GM19240 (cell line): ENCODE data around the gene TTLL11.
"Not testable (repeated sequence)": the region's sequence is repeated elsewhere in the genome, so short reads cannot be mapped to it uniquely, and the experiment has no call there.

ENCODE experiments used
- DNase-seq: peaks from one replicate; pipeline ENCODE4 v3.0.0; 2011; ENCODE audit warnings: low spot score; ENCODE audit not compliant: insufficient read length

TTLL11 gene

DNA sequence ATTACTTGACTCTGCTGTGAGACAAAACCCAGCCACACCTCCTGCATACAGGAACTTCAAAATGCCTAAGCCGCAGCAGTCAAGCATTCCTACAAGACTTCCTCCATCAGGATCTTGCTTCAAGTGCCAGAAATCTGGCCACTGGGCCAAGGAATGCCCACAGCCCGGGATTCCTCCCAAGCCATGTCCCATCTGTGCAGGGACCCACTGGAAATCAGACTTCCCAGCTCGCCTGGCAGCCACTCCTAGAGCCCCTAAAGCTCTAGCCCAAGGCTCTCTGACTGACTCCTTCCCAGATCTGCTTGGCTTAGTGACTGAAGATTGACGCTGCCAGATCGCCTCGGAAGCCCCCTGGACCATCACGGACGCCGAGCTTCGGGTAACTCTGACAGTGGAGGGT, 300.6 kb downstream of the TTLL11 start:
- DNase-seq = not testable (repeated sequence)

DNA sequence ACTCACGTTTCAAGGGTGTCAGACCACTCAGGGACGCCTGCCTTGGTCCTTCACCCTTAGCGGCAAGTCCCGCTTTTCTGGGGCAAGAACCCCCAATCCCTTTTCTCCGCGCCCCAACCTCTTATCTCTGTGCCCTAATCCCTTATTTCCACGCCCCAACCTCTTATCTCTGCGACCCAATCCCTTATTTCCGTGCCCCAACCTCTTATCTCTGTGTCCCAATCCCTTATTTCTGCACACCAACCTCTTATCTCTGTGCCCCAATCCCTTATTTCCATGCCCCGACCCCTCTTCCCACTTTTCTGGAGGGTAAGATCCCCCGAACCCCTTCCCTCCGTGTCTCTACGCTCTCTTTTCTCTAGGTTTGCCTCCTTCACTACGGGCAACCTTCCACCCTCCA, 302.3 kb downstream of the TTLL11 start:
- DNase-seq = no peak

DNA sequence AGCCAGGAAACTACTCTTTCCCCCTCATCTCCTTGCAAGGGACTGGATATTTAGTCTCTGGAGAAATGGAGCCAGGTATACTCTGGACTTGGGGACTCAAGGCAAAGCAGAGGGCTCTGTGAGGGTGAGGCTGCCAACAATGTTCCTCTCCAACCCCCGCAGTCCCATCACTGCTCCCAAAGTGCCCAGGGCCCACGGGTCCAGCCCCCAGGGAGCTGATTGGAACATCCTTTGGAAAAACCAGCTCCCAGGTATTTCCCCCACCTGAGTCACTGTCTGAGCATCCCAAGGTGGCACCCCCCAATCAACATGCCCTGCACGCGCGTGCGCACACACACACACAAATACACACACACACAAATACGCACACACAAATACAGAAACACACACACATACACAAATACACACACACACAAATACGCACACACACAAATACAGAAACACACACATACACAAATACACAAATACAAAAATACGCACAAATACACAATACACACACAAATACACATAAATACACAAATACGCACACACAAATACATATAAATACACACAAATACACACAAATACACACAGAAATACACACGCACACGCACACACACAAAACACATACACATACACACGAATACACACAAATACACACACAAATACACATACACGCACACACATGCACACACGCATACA, 304.3 kb downstream of the TTLL11 start:
- DNase-seq = no peak

DNA sequence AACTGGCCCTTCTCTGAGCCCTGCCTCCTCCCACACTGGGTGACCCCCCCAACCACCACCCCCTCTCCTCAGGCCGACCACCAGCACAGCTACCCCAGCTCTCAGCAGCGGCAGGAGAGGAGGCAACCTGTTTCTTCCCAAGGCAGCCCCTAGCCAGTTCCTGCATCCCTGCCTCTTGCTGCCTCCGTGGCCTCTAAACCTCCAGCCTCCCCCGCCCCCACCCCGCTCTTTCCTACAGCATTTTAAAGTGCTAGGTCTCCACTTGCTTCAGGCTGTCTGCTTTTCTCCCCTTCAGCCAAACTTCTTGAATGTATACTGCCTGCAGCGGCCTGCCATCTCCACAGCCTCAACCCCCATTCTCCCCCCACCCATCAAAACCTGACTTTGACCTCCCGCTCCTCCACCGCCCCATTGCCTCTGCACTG, 306.1 kb downstream of the TTLL11 start:
- DNase-seq = no peak

DNA sequence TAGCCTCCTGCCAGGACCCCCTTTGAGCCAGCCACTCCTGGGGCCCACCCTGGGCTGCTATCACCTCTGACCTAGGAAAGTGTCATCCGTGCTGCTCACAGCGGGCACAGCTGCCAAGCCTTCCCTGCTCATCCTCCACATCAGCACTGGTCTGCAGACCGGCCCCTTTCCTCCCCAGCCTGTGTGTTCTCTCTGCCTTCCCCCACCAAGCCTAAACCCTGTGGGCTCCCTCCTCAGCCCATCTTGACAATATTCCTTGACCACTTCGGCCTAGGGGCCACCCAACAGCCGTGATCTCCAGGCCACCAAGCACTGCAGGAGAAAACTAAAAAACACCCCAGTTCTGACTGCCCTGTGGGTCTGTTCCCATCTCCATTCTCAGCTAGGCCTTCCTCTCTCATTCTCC, 306.6 kb downstream of the TTLL11 start:
- no peak for DNase-seq

DNA sequence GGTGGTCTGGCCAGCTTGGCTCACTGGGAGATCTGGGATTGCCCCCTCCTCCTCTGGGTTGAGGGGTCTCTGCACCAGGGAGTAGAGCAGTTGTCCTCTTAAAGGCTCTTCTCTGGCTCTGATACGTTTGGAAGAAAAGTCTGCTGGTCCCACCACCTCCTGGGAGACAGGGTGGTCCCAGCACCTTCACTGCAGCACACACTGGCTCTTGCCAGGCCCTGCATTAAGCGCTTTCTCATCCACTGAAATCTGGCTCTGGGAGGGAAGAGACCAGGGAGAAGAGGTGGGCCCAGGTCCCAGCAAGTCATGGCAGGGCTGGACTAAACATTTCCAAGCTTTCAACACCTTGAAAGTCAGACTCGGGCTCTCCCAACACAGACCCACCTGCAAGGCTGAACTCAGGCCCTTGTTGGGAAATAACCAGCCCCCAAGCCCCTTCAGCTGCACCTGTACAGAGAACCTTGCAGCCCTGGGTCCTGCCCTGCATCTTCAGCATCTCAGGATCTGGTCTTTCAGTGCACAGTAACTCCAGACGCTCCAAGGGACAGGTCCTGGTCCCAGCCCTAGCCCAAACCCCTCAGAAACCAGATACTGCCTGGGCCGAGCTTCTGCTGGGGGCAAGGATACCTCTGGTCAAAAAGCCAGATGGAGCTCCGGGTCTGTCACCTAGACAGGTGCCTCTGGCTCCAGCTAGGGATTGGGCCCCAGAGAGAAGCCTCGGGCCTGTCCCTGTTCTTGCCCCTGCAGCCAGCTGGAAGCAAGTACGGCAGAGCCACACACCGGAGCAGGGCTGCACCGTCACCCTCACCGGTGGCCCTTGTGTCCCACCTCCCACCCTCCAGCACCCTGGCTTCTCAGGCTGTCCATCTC, 307.2 kb downstream of the TTLL11 start:
- no peak for DNase-seq

DNA sequence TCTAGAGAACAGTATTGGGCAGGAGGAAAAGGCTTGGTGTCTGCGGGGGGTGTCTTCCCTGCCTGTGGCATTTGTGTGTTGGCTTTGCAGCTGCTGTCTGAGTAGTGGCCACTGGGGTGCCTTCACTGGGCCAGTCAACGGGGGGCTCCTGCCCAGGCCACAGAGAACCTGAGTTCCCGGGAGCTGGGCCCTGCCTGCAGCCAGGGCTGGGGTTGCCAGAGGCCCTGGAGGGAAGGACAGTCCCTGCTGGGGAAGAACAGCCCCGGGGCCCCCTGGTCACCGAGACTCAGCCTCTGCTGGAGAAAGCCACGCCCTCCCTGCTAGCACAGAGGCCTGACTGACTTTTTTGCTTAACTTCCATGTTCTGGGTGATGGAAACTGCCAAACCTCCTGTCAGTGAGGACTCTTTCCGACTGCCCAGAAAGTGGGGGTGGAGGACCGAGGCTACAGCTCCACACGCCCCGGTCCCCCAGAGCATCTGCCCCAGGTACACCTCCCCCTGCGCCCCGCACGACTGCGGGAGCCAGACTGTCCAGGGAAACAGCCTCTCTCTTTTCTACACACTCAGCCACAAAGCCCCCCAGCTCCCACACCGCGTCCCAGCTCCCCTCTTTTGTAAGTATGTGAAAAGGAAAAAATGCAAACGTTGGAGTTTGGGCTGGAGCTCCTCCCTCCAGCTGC, 308.2 kb downstream of the TTLL11 start:
- DNase-seq = no peak

DNA sequence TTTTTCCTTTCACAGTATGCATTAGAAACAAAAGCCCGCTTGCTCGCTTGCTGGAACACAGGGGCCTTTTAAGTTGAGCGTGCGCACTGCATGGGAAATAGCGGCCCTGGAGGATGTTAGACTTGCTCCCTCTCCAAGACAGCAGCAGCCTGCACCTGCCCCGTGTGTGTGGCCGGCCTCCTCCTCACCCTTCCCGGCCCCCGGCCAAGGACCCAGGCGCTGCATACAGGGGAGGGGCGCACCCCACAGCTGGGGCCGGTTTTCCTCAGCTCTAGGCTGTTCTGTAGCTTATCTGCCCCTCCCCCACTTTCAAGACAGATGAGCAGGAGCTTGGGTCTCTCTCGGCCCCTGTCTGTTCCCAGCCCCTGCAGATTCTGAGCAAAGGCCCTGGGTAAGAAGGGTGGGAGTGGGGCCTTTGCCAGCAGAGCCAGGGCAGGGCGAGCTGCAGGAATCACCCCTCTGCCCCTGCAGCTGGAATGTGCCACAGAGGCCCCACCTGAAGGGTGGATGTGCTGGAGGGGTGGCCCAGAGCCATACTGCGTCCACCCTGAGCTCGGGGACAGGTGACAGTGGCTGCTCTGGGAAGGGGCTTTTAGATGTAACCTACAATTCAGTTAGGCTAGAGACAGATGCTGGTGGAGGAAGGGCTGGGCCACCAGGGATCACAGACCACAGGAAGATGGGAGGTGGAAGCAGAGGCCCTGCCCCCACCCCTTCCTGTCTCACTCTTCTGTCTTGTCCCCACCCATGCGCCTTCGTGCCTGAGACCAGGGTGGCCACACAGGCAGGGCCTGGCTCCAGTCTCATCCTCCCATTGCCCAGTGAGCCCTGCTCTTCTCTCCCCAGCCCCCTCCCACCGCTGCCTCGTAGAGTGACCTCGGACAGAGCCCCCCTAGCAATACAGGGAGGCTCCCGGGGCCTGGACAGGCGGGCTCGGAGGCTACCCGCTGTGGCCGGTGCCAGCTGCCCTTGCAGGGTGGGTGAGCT, 309.3 kb downstream of the TTLL11 start:
- DNase-seq = no peak

DNA sequence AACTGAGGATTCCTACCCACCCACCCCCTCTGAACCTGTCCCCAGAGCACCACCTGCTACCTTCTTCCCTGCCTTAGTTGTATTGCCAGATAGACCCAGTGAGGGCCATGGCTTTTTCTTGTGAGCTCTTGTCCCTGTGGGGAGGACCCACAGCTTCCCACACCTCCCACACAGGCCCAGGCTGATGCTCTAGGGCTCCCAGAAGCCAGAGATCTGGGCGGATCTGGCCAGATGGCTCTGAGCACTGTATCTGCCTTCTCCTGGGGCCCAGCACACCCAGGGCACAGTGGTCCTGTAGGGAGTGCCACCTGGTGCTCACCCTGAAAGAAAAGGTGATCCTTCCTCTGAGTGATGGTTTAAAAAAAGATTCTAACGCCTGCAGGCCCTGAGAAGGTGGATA, 310.0 kb downstream of the TTLL11 start:
- DNase-seq = no peak

DNA sequence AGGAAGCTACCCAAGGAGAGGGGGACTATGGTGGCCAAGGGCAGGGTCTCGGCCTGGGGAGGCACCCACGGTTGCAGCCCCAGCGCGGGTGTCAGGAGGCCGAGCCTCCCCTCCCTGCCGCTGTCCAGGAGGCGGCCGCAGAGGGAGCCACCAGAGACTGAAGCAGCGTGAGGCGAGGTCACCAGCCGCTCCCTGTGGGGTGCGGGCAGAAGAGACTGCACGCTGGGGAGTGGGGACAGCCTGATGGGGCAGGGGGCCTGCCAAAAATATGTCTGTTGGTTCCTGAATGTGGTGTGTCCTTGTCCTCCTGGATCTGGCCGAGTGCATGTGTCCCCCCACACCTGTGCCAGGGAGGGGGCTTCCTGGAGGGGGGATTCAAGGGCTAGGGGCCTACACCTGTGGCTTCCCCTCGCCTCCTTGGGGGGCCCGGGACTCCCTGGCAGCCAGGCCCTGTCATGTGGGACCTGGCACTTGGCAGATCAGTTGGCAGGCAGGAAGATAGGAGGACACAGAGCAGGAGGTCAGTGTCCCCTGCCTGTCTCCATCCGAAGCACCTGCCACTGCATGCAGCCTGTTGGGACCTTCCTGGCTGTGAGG, 310.5 kb downstream of the TTLL11 start:
- no peak for DNase-seq

DNA sequence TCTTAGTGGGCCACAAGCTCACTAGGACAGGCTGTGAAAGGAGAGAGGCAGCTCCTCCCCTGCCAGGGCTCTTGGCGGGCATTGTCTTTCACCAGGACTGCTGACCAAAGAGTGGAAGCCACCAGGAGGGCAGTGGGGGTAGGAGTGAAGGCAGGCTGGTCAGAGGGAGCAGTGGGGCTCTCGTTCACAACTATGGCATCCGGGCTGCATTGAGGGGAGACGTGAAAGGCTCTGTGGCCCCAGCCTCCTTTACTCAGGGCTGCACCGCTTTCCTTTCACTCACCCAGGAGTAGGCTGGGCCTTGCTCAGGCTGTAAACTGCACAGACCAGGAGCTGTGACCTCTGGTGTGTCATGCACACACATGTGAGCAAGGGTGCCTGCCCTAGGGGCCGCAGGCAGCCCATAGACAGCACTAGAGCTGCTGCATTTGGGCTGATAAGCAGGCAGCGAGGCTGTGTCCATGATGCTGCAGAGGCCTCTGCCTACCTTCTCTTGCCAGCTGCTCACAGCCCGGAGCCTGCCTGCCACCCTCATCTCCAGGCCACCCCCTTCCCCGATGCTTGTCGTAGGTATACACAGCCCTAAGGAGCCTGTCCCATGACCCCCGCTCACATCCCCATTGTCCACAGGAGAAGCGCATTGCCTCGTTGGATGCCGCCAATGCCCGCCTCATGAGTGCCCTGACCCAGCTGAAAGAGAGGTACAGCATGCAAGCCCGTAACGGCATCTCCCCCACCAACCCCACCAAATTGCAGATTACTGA, 311.2 kb downstream of the TTLL11 start:
- no peak for DNase-seq

DNA sequence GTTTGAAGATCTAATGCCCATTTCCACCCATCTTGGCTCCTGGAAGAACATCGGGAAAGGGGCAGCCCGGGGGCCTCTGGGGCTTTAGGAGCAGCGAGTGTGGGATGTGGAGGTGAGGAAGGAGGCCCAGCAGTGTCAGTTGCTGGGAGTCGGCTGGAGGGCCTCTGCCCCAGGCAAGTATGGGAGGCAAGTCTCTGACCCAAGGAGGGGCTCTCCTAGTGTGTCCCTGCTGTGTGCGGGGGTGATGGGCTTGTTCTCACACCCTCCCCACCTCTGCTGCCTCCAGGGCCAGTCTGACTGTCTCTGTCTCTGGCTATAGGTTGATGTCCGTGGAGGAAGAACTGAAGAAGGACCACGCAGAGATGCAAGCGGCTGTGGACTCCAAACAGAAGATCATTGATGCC, 312.0 kb downstream of the TTLL11 start:
- DNase-seq = no peak

DNA sequence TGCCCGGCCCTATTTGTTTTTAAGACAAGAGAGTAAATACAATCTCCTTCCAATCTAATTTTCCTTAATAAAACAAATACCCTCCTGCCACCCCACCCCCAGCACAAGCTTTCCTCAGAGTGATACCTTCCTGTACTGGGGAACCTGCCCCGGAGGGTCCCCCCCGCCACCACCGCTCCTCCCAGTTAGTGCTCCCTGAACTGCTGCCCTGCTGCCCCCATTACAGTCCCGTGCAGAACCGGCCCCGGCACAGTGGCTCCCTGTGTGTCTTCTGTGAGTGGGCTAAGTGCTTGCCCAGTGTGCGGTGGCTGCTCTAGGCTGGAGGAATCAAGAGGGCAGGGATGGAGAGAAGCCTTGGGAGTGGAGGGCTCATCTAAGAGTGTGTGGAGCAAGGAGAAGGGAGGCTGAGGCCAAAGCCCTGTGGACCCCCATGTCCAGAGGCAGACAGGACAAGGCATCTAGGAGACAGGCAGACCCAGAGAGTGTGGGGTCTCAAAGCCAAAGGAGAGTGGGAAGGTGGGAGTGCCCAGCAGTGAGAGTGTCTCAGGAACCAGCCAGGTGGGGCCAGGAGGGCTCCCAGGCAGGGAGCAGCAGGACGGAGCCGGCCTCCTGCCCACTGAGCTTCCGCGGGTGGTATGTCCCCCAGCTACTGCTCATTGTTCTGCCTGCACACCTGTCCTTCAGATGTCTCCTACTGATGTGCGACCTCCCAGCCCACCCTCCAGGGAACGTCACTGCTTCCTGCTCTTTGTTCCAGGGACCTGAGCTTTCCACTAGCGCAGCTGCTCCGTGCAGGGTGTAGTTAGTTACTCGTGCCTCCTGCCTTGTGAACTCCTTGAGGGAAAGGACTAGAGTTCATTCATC, 312.7 kb downstream of the TTLL11 start:
- no peak for DNase-seq

DNA sequence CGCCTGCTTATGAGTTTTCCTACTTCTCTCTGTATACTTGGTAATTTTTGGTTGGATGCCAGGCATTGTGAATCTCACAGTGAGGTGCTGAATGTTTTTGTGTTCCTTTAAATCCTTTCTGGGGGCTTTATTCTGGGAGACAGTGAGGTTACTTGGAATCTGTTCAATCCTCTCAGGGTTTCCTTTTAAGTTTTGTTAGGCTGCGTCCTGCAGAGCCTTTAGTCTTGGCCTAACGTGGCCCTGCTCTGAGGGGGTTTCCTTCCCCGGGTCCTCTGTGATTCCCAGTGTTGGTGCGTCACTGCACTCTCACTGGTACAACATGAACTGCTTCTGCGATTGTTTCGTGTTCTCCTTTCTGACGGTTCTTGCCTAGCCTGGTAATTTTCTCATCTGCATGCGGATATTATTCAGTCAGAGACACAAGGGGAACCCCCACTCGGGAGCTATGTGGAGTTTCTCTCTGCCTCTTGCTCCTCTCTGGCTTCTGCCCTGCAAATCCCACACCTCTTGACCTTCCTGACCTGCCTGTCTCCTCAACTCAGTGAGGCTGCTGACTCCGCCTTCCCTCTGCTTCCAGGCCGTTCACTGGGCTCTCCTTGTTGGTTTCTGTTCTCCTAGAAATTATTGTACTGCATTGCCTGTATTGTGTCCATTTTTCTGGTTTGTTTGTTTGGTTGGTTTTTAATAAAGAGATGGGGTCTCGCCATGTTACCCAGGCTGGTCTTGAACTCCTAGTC, 313.6 kb downstream of the TTLL11 start:
- DNase-seq = no peak

DNA sequence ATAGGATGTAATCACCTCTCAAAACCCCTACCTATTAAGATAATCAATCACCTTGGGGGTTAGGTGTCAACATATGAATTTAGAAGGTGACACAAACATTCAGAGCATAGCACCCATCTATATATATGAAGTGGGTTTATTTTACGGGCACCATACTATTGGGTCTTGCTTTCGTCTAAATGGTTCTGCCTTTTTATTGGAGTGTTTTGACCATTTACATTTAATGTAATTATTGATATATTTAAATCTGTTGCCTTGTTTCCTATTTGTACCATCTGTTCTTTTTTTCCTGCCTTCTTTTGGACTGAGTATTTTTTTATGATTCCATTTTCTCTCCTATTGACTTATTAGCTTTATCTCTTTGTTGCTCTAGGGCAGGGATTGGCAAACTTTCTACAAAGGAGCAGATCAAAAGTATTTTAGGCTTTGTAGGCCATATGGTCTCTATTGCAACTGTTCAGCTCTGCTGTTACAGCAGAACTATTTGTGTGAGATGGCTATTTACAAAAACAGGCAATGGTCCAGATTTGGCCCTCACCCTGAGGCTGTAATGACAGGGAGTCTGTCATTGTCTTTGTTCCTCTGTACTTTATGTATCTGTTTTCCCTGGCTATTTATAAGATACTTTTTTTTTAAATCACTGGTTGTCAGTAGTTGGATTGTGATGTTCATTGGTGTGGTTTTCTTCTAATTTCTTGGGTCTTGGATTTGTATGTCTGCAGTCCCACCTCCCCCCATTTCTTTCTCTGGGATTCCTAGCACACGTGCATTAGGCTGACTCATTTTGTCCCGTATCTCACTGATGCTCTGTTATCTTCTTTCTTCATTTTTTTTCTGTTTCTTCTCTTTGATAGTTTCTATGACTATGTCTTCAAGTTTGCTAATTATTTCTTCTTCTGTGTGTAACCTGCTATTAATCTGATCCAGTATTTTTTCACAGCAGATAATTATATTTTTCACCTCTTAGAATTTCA, 314.6 kb downstream of the TTLL11 start:
- no peak for DNase-seq

DNA sequence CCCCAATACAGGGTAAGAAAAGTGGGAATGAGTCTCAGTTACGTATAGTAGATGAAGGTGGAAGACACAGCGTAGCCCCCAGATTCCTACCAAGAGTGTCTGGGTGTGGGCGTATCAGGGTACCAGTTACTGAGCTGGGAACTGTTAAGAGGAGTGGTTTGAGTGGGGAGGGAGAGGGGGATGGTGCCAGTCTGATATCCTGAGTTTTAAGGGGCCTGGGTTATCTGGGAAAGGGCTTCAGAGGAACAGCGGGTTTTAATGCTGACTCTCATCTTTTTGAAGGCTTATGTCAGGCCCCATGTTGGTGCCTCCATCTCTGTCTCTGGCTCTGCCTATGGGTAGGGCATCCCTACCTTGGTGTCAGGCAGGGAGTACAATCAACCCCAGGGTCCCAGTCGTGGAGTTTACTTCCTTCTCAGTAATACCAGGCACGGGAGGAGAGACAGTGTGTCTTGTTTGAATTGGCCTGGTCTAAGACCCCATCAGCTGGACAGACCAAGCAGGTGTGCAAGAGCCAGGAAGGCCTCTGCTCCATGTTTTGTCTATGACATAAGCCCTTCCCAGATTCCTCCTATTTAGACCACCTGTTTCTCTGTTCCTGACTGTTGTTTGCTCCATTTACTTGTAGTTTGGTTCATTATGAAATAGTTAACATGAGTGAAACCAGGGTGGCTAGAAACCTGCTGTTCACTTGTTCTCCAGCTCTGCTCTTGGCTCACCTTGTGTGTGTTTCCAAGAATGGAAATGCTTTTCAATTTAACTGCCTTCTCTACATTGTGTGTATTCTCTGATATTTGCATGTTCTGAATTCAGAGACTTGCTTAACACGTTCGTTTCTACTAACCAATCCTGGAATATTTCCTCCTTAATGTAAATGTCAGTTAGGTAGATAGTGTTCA, 316.1 kb downstream of the TTLL11 start:
- DNase-seq = no peak
